ENCODE results near the gene CDH4. TPM values are rescaled to one million over a fixed set of nuclear protein-coding genes. Genes with fewer than 3 reads are reported as not detected.

CDH4 gene
- total RNA-seq, 2 donors from 2014 or later: not detected

DNA sequence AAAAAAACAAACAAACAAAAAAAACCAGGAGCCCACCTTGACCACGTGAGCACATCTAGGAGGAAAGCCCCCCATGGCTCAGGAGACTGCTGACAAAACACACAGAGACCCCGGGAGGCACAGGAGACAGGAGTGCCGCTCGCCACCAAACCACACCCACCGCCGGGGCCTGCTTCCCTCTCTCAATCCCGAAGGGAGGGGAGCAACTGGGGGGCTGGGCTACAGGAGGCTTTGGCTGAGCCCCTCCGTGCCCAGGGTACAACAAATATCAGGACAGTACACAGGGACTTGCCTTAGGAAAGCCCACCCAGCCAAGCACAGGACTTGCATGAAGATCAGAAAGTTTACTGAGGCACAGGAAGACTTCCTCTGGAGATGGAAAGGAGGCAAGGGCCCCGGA is 711.1 kb downstream of the CDH4 start:
- Histone ChIP-seq H3K4me3 (no peak overlapping the region), H3K27me3 (replicated peaks; ENCODE audit: insufficient read depth) (no peaks in the 10 kb centered on the region), H3K4me1 (ENCODE audit: control insufficient read depth in 1 of 2, low read depth in 2 of 2) (no peaks in the 10 kb centered on the region), H3K9me3 (no peaks in the 10 kb centered on the region), H3K27ac (no peak overlapping the region), H3K36me3 (no peaks in the 10 kb centered on the region)
- no peak for ATAC-seq (ENCODE audit: insufficient number of reproducible peaks, low FRiP score, low read depth)
- no peak for DNase-seq (ENCODE audit: low spot score)
- TF ChIP-seq, protein P1, sequence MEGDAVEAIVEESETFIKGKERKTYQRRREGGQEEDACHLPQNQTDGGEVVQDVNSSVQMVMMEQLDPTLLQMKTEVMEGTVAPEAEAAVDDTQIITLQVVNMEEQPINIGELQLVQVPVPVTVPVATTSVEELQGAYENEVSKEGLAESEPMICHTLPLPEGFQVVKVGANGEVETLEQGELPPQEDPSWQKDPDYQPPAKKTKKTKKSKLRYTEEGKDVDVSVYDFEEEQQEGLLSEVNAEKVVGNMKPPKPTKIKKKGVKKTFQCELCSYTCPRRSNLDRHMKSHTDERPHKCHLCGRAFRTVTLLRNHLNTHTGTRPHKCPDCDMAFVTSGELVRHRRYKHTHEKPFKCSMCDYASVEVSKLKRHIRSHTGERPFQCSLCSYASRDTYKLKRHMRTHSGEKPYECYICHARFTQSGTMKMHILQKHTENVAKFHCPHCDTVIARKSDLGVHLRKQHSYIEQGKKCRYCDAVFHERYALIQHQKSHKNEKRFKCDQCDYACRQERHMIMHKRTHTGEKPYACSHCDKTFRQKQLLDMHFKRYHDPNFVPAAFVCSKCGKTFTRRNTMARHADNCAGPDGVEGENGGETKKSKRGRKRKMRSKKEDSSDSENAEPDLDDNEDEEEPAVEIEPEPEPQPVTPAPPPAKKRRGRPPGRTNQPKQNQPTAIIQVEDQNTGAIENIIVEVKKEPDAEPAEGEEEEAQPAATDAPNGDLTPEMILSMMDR (IDR thresholded peaks at IDR 0.05): no peak

DNA sequence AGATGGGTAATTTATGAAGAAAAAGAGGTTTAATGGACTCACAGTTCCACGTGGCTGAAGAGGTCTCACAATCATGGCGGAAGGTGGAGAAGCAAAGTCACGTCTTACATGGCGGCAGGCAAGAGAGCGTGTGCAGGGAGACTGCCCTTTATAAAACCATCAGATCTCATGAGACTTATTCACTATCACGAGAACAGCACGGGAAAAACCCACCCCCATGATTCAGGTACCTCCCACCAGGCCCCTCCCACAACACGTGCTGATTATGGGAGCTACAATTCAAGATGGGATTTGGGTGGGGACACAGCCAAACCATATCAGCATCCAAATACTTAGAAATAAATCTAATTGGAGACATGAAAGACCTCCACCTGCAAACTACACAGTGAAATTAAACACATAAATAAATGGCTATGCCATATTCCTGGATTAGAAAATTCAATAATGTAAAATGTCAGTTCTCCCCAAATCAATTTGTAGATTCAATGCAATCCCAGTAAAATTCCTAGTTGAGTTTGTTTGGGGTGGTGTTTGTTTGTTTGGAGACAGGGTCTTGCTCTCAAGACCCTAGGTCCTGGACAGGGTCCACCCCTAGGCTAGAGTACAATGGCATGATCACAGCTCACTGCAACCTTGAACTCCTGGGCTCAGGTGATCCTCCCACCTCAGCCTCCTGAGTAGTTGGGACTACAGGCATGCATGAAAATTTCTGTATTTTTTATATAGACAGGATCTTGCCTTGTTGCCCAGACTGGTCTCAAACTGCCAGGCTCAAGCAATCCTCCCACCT is 712.0 kb downstream of the CDH4 start:
- no peaks in the 10 kb centered on the region for H3K27me3 ChIP-seq (replicated peaks; ENCODE audit: insufficient read depth)
- no peak overlapping the region for H3K4me3 ChIP-seq
- H3K27ac ChIP-seq: no peak overlapping the region
- DNase-seq (ENCODE audit: low spot score) (no peak), ATAC-seq (ENCODE audit: insufficient number of reproducible peaks, low FRiP score, low read depth) (no peak)
- no peaks in the 10 kb centered on the region for H3K4me1 ChIP-seq (ENCODE audit: control insufficient read depth in 1 of 2, low read depth in 2 of 2)
- no peaks in the 10 kb centered on the region for H3K36me3 ChIP-seq
- H3K9me3 ChIP-seq: no peaks in the 10 kb centered on the region
- TF ChIP-seq, protein P1 (IDR thresholded peaks at IDR 0.05): no peak

DNA sequence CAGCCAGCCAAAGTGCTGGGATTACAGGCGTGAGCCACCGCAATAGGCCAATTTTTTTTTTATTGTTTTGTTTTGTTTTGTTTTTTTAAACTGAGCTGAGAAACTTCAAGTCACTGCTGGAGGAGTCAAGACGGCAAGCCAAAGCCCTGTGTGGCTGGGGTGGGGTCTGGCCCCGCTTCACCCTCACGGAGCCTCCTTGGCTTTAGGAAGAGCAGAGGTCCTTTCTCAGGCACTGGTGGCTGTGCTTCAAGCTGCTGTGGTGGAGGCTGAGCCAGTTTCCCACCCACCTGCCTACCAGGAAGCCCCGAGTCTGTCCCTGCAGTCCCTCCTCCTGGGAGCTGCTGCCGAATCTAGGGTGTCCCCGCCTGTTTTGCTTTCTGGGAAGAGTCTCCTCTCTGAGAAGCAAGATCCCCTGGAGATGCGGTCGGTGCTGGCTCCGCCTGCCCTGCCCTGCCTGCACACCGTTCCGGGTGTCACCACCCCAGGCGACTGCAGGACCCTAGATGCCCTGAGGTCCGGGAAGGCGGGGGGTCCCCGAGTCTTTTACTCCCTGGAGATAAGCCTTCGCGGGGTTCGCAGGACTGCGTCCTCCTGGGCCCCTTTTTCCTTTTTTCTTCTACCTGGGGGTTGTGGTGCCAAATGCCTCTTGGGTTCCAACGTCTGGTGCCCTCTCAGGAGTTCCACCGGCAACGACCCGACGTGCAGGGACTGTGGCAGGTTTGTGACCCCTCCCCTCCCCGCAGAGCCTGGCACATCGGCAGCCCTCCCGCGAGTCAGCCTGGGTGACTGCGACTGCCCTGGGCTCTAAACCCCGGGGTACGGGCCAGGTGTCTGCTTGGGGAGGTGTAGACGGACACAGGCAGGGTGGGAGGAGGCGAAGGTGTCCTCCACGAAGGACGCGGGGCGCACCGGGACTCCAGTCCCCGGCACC is 712.9 kb downstream of the CDH4 start:
- Histone ChIP-seq H3K4me3 (no peak overlapping the region), H3K27me3 (replicated peaks; ENCODE audit: insufficient read depth) (no peaks in the 10 kb centered on the region), H3K4me1 (ENCODE audit: control insufficient read depth in 1 of 2, low read depth in 2 of 2) (no peaks in the 10 kb centered on the region), H3K27ac (no peak overlapping the region), H3K9me3 (no peaks in the 10 kb centered on the region), H3K36me3 (no peaks in the 10 kb centered on the region)
- ATAC-seq (ENCODE audit: insufficient number of reproducible peaks, low FRiP score, low read depth): no peak
- DNase-seq (ENCODE audit: low spot score): no peak
- TF ChIP-seq, protein P1 (IDR thresholded peaks at IDR 0.05): no peak

DNA sequence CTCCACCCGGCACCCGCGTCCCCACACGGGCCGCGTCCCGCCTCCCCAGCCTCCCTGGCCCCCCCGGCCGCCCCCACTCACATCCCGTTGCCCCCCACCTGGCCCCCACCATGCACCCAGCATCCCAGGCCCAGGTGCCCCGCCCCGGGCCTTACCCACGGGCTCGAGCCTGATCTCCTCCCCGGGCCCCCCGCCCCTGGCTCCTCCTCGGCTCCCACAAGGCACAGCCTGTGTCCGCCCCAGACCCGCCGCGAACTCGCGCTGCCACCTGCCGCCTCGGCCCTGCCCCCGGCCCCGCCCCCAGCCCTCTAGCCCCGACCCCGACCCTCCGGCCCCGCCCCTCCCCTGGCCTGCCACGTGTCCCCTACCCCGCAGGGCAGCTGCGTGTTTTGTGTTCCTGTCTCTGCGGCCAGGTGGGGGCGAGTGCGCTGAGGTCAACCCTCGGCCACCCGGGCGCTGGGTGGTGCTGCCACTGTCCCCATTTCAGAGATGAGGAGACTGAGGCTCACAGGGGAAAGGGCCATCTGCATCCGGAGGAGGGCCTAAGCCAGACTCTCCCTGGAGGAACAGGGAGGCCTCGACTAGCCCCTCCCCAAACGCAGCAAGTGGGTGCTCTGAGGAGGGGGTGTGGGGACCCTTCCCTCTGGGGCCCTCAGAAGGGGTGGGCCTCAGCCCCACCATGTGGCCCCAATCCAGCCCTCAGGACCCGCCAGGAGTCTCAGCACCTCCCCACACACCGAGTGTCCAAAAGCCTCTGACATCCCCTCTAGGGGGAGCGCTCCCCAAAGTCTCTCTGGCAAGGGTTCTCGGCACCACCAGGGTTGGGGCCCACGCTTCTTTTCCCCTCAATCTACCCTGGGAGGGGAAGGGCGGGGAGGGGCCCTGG is 713.8 kb downstream of the CDH4 start:
- Histone ChIP-seq H3K27me3 (replicated peaks; ENCODE audit: insufficient read depth) (no peaks in the 10 kb centered on the region), H3K9me3 (no peaks in the 10 kb centered on the region), H3K4me1 (ENCODE audit: control insufficient read depth in 1 of 2, low read depth in 2 of 2) (no peaks in the 10 kb centered on the region), H3K4me3 (no peak overlapping the region), H3K36me3 (no peaks in the 10 kb centered on the region), H3K27ac (no peak overlapping the region)
- TF ChIP-seq, protein P1 (IDR thresholded peaks at IDR 0.05): no peak
- ATAC-seq (ENCODE audit: insufficient number of reproducible peaks, low FRiP score, low read depth) (no peak), DNase-seq (ENCODE audit: low spot score) (no peak)
